NCI-H128 (cell line): ENCODE measurements around the gene MAP10.
A peak's percentile ranks its signal among the peaks of the same experiment; 100 is the strongest.
"Not testable (repeated sequence)": the region's sequence is repeated elsewhere in the genome, so short reads cannot be mapped to it uniquely, and the experiment has no call there.

ENCODE experiments used
- DNase-seq: peaks from one replicate; lab custom pipeline; 2025; ENCODE audit not compliant: unreplicated experiment; lab: John Stamatoyannopoulos, UW

Gene MAP10

DNA sequence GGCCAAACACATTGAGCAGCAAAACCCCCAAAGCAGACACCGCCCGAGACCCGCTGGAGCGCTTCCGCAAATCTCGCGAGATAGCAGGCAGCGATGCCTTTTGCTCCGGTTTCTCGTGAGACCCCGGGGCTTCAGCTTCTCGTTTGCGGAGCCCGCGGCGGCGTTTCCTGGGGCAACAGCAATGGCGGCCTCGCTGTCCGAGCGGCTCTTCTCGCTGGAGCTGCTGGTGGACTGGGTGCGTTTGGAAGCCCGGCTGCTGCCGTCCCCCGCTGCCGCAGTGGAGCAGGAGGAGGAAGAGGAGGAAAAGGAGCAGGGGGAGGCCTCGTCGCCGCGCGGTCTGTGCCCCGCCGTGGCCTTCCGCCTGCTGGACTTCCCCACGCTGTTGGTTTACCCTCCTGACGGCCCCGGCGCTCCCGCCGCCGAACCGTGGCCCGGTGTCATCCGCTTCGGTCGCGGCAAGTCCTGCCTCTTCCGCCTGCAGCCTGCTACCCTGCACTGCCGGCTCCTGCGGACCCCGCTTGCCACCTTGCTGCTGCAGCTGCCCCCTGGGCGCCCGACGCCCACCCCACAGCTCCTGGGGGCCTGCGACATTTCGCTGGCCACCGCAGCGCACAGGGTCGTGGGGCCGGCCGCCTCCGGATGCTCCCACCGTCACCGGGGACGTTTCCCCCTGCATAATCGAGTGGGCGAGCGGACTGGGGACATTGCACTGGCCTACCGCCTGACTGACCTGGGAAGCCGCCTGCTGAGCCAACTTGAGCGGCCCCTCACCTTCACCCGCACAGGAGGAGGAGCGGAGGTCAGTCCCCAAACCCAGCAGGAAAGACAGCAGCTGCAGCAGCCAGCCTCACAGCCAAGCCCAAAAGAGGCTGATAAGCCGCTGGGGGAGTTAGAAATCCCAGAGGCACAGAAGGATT lies at the start of gene MAP10:
Gene MAP10, plus strand, starts transcription at position 148 of the 917 bp plus-strand sequence. Its CDS starts 34 bp downstream, at position 182.
- DNase-seq = no peak

- DNase-seq = peak; percentile 17
Observed at GRCh38 chr1:232764458-232765251, 40.6 kb upstream of the MAP10 start.

DNA sequence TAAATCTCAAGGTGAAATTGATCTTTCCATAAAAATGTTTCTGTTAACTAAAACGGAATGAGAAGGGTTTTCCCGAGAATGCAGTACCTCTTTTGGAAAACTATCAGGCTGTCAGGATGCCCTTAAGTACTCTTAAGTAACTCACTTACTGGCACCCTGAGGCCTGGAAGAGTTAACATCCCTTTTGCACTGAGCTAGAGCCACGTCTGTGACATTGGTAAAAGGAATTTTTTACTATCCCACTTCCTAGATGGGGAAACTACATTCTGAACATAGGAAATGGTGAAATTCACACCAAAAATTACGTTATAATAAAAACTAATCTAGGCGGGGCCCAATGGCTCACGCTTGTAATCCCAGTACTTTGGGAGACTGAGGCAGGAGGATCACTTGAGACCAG lies 39.7 kb upstream of the MAP10 start:
- DNase-seq = no peak

- no peak for DNase-seq
Observed at GRCh38 chr1:232766241-232766890, 38.9 kb upstream of the MAP10 start.

- DNase-seq = no peak
Observed at GRCh38 chr1:232766904-232767303, 38.3 kb upstream of the MAP10 start.

DNA sequence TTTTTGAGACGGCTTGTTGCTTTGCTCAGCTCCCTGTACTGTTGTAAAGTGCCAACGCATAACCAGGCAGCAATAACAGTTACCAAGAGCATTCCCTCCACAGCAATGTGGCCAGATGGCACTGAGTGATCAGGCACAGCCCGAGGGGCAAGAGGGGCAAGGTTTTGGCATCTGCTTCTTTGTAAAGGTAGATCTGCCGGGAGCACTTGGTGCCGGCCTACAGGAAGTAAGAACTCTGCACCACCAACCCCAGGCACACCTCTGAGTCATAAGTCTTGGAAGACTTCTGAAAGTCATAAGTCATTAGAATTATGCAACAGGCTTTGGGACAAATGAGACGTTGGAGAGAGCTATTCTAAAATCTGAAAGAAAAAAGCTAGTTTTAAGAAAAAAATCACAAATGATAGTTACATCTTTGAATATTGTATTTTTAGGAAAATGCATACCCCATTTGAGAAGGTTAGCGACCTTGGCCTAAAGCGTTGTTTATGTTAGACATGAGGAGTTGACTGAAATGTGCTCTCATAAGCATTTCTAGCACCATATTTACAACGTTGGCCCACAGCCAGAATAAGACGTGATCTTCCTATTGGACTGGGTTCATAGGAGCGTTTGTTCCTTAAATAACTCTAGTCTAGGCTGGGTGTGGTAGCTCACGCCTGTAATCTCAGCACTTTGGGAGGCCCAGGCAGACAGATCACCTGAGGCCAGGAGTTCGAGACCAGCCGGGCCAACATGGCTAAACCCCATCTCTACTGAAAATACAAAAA lies 37.7 kb upstream of the MAP10 start:
- no peak for DNase-seq

DNA sequence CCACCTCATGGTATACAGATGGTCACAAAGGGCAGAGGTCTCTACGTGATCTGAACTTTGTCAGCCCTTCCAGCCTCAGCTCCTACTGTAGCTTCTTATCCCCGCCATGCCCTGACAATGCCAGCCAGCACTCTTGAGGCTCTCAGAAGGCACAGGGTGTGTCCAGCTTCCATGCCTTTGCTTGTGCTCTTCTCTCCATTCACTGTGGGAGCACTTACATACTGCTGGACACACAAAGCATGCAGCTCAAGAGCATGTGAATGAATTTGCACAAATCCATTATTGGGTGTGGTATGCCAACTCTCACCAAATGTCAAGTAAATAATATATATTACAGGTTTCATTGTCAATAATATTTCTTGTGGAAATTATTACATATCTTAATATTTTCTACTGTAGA lies 36.4 kb upstream of the MAP10 start:
- DNase-seq = no peak

DNA sequence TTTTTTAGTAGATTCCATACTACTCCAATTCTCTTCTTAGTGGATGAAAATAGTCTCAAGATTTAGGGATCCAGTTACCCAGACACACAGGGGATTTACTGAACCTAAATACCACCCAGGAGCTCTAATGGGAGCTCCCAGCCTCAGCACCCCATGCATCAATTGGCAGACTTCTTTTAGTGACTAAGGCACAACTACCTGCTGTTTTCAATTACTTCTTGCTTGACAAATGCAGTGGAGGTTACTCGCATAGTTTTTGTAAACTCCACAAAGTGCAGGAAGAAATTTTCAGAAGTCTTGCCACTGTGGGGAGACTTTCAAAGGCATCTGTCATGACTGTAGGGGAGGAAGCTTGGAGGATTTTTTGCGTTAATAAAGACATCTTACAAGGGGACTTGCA lies 35.5 kb upstream of the MAP10 start:
- DNase-seq = no peak

DNA sequence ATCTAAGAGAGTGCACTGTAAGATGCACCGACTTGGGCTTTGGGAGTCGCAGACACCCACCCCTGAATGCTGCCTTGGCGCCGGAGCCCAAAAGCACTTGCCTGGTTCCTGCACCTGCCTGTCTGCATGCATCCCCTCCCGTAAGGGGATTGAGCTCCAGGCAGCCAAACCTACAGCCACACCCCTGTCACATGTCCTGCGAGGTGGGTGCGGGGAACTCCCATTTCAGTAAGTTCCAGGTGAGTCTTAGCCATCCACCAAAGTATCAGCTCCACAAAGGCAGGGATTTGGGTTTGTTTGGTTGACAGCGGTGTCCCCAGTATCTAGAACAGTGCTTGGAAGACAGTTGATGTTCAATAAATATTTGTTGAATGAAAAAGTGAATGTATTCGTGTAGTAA lies 31.5 kb upstream of the MAP10 start:
- DNase-seq = no peak

- no peak for DNase-seq
Observed at GRCh38 chr1:232776526-232777106, 28.6 kb upstream of the MAP10 start.

GRCh38 chr1:232780354-232780753 lies 24.9 kb upstream of the MAP10 start:
- DNase-seq = no peak

- no peak for DNase-seq
Observed at GRCh38 chr1:232784794-232785193, 20.4 kb upstream of the MAP10 start.

GRCh38 chr1:232785630-232786029 lies 19.6 kb upstream of the MAP10 start:
- not testable (repeated sequence) for DNase-seq

DNA sequence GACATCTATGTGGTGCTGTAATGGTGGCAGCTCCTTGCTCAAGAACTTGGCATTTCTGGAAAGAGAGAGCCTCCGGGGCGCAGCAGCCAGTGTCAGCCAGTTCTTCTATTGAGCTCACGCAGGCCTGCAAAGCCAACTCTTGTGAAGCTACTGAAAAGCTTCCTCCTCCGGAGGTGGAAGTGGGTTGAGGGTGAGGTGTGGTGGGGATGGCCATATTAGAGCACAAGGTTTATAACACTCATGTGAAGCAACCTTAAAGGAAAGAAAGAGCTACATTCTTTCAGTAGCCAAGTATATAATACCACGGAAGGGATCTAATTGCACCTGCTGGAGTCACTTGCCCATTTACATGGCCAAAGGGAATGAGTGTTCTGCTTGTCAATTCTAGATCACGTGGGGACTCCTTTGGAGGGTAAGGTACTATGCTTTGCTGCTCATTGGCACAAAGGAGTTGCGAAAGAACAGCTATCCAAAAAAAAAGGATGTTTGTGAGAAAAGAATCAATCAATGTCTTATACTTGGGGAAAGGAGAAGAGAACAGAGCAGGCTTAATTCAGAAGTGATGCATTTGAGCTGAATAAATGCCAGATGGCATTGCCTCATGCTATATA lies 18.3 kb upstream of the MAP10 start:
- no peak for DNase-seq

GRCh38 chr1:232788235-232788872 lies 16.9 kb upstream of the MAP10 start:
- no peak for DNase-seq

GRCh38 chr1:232789651-232790050 lies 15.6 kb upstream of the MAP10 start:
- DNase-seq = no peak

DNA sequence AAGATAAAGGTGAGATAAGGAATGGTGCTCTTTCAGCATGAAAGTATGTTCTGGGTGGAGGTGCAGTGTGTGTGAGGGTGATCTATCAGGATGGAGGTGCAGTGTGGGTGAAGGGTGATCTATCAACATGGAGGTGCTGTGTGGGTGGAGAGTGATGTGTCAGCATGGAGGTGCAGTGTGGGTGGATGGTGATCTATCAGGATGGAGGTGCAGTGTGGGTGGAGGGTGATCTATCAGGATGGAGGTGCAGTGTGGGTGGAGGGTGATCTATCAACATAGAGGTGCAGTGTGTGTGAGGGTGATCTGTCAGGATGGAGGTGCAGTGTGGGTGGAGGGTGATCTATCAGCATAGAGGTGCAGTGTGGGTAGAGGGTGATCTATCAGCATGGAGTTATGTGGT lies 12.3 kb upstream of the MAP10 start:
- no peak for DNase-seq

DNA sequence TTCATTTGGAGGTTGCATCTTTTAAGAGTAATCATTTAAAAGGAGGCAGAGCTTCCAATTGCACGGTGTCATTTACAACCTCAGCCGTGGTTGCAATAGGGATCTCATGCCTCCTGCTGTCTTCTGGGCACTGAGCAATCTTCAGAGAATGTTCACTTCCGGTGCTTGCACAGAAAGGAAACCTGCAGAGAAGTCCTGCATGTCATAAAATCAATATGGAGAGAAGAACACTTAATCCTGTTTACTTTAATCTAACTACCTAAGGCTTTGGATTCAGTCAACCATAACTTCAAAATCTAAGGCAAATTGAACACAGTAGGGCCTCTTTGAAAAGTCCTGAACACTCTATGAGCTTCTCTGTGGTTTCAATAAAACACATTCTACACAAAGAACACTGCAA lies 11.3 kb upstream of the MAP10 start:
- DNase-seq = peak; percentile 83

- no peak for DNase-seq
Observed at GRCh38 chr1:232795497-232796053, 9.6 kb upstream of the MAP10 start.
